Measurements from ENCODE around the gene FAS. TPM values are rescaled to one million over a fixed set of nuclear protein-coding genes. Genes with fewer than 3 reads are reported as not detected.

FAS gene
- total and polyA plus RNA-seq, 9 of the 15 experiments (the other 6 are each of a cell fraction or from before 2014, with no cell fraction given): 0.08 to 0.62 (median 0.37) TPM

- TF ChIP-seq ZNF609 (CRISPR knock-in tag; IDR thresholded peaks at IDR 0.05; ENCODE audit: borderline replicate concordance) (no peak), TCF3 (CRISPR knock-in tag; IDR thresholded peaks at IDR 0.05) (no peak), HOXB6 (CRISPR knock-in tag; IDR thresholded peaks at IDR 0.05; ENCODE audit: borderline replicate concordance) (no peak)
Observed at GRCh38 chr10:88975377-88975720, 15.2 kb upstream of the FAS start (continued).

GRCh38 chr10:88978463-88978862 is 12.1 kb upstream of the FAS start:
- Histone ChIP-seq H3K9me1 (ENCODE audit: control insufficient read depth, insufficient read depth, low read length) (no peaks in the 10 kb centered on the region), H3K4me3 (no peak overlapping the region), H3K9me3 (replicated peaks; ENCODE audit: control insufficient read depth, insufficient read depth, low read depth, low read length) (no peaks in the 10 kb centered on the region), H3K4me1 (replicated peaks in 1 of 2; ENCODE audit: control insufficient read depth in 2 of 2, insufficient read depth in 2 of 2, low read length in 2 of 2) (peaks cover 0 to 2% of the 10 kb centered on the region in 2 experiments; a peak in 2 of 5 replicates), H3K27ac (ENCODE audit: extremely low read depth, low read depth, low read length) (no peak overlapping the region), H3K27me3 (ENCODE audit: control insufficient read depth in 2 of 2, insufficient read depth in 2 of 2, low read length in 2 of 2) (no peaks in the 10 kb centered on the region), H3K79me2 (ENCODE audit: control insufficient read depth, insufficient read depth, low read length) (no peaks in the 10 kb centered on the region), H4K20me1 (replicated peaks; ENCODE audit: control insufficient read depth, insufficient read depth, low read length) (no peaks in the 10 kb centered on the region), H2AFZ (ENCODE audit: low read depth, low read length) (no peak overlapping the region), H3K4me2 (ENCODE audit: insufficient read depth, low read length) (no peak overlapping the region), H3K9ac (ENCODE audit: insufficient read depth in 1 of 2, low read depth in 2 of 2, low read length in 2 of 2) (no peak overlapping the region), H3K36me3 (ENCODE audit: control insufficient read depth, insufficient read depth, low read length) (no peaks in the 10 kb centered on the region)
- TF ChIP-seq PRPF4 (IDR thresholded peaks at IDR 0.05; ENCODE audit: insufficient read depth, low read depth, low read length, poor library complexity, severe bottlenecking) (no peak), HCFC1 (IDR thresholded peaks at IDR 0.05; ENCODE audit: low read depth, low read length) (no peak), SETDB1 (IDR thresholded peaks at IDR 0.05; ENCODE audit: low read length) (no peak), FOXA1 (IDR thresholded peaks at IDR 0.05; ENCODE audit: borderline replicate concordance) (no peak)
- ChIA-PET POLR2A (no interaction called here), CTCF (ENCODE audit: low intra/inter-chr PET ratio) (no interaction called here)
- FAIRE-seq (no peak), DNase-seq (ENCODE audit: extremely low read depth in 1 of 4, low spot score in 3 of 4) (no peak), ATAC-seq (no peak)
- no TSS peak for BruUV-seq (replicated peaks)
- in situ Hi-C loops (cut with MboI): no loop called here
- WGBS (ENCODE audit: insufficient coverage, low coverage, missing lambda C conversion rate): 21% methylated on average over 2 of the region's 2 CpGs
- intact Hi-C loops (cut with micrococcal nuclease): no loop called here

Measured in K562 (cell line).